Endodermal cell (in vitro differentiated cells): ENCODE data around the gene REN. TPM values are rescaled to one million over a fixed set of nuclear protein-coding genes. Genes with fewer than 3 reads are reported as not detected.
A peak's percentile ranks its signal among the peaks of the same experiment; 100 is the strongest.

Experiments used
- DNase-seq: peaks from one replicate; pipeline ENCODE4 v3.0.0-alpha.2; 2017
- H3K27ac ChIP-seq: 2 replicates; pipeline ENCODE4 v1.5.1; 2013; ENCODE audit warnings: mild to moderate bottlenecking, low read depth, low read length, moderate library complexity
- H3K27me3 ChIP-seq: 2 replicates; pipeline ENCODE4 v1.6.1; 2013; ENCODE audit warnings: mild to moderate bottlenecking, low read length, moderate library complexity; ENCODE audit not compliant: insufficient read depth, control insufficient read depth, poor library complexity, severe bottlenecking
- H3K36me3 ChIP-seq: 2 replicates; pipeline ENCODE4 v1.7.0; 2013; ENCODE audit warnings: mild to moderate bottlenecking, low read length, moderate library complexity; ENCODE audit not compliant: control insufficient read depth, insufficient read depth
- H3K4me1 ChIP-seq: one replicate; pipeline ENCODE4 v1.7.0; 2013; ENCODE audit warnings: low read length; ENCODE audit not compliant: control insufficient read depth, insufficient read depth
- H3K4me3 ChIP-seq: 2 replicates; pipeline ENCODE4 v1.5.1; 2013; ENCODE audit warnings: mild to moderate bottlenecking, low read length, moderate library complexity
- H3K9ac ChIP-seq: 2 replicates; pipeline ENCODE4 v1.6.1; 2013; ENCODE audit warnings: mild to moderate bottlenecking, low read length, moderate library complexity; ENCODE audit not compliant: poor library complexity, severe bottlenecking; ENCODE audit errors: extremely low read depth
- H3K9me3 ChIP-seq: 2 replicates; pipeline ENCODE4 v1.6.1; 2013; ENCODE audit warnings: mild to moderate bottlenecking, low read length, moderate library complexity; ENCODE audit not compliant: control insufficient read depth
- H3K27ac Mint-ChIP-seq: 2 replicates; pipeline ENCODE4 v1.8.0; 2020; ENCODE audit warnings: mixed read lengths
- H3K27me3 Mint-ChIP-seq: 2 replicates; pipeline ENCODE4 v1.8.0; 2021; ENCODE audit warnings: mild to moderate bottlenecking, mixed read lengths; ENCODE audit not compliant: insufficient read depth
- H3K36me3 Mint-ChIP-seq: 2 replicates; pipeline ENCODE4 v1.8.0; 2020; ENCODE audit warnings: low read depth, mixed read lengths
- H3K4me1 Mint-ChIP-seq: 2 replicates; pipeline ENCODE4 v1.8.0; 2020; ENCODE audit warnings: mixed read lengths
- H3K4me3 Mint-ChIP-seq: 2 replicates; pipeline ENCODE4 v1.8.0; 2020; ENCODE audit warnings: mild to moderate bottlenecking, moderate library complexity, mixed read lengths
- H3K9me3 Mint-ChIP-seq: 2 replicates; pipeline ENCODE4 v1.8.0; 2020; ENCODE audit warnings: mild to moderate bottlenecking, mixed read lengths
- WGBS, 2 experiments: methylation state at CpG; one replicate each; pipeline versions ENCODE4 v1.1.5 to v1.1.7; 2013; ENCODE audit warnings: missing lambda C conversion rate in 2 of 2, mixed read lengths in 1 of 2; ENCODE audit not compliant: insufficient coverage in 1 of 2, insufficient read length in 1 of 2; 5-methylcytosine and 5-hydroxymethylcytosine counted together
- total RNA-seq, 2 donors: library from RNA; stranded (reverse); fragmentation: NEBNext Ultra II Directional in 1 of 2; extraction: Animal tissue kit (Norgen Biotek cat#: 25700) in 1 of 2; gene quantifications; 2 replicates in 1 of 2; 3 replicates in 1 of 2; pipeline ENCODE4 v1.2.1, GENCODE V29; 2021
- TF ChIP-seq, protein P1 (sequence below): fragments of 200-600 bp; sonication (generic); conservative IDR thresholded peaks from 2 replicates; pipeline ENCODE4 v1.5.0; 2021; ENCODE audit warnings: antibody characterized with exemption, mild to moderate bottlenecking

The REN gene
- total RNA-seq, 2 donors from 2014 or later: not detected

GRCh38 chr1:204147406-204148383 lies 18.4 kb downstream of the REN start:
- WGBS, 2 experiments: 74 to 75% methylated on average over 9 to 13 of the region's 13 CpGs
- Mint-ChIP-seq H3K27me3 (peaks cover 27% of the 10 kb centered on the region), H3K9me3 (no peaks in the 10 kb centered on the region), H3K36me3 (no peaks in the 10 kb centered on the region), H3K27ac (peak overlapping the region; percentile 53), H3K4me3 (no peak overlapping the region), H3K4me1 (peaks cover 18% of the 10 kb centered on the region)
- Histone ChIP-seq H3K27ac (no peak overlapping the region), H3K9me3 (no peaks in the 10 kb centered on the region), H3K36me3 (no peaks in the 10 kb centered on the region), H3K4me3 (no peak overlapping the region), H3K27me3 (peaks cover 38% of the 10 kb centered on the region), H3K4me1 (no peaks in the 10 kb centered on the region), H3K9ac (no peak overlapping the region)
- peak; percentile 58 for DNase-seq
- TF ChIP-seq, protein P1, sequence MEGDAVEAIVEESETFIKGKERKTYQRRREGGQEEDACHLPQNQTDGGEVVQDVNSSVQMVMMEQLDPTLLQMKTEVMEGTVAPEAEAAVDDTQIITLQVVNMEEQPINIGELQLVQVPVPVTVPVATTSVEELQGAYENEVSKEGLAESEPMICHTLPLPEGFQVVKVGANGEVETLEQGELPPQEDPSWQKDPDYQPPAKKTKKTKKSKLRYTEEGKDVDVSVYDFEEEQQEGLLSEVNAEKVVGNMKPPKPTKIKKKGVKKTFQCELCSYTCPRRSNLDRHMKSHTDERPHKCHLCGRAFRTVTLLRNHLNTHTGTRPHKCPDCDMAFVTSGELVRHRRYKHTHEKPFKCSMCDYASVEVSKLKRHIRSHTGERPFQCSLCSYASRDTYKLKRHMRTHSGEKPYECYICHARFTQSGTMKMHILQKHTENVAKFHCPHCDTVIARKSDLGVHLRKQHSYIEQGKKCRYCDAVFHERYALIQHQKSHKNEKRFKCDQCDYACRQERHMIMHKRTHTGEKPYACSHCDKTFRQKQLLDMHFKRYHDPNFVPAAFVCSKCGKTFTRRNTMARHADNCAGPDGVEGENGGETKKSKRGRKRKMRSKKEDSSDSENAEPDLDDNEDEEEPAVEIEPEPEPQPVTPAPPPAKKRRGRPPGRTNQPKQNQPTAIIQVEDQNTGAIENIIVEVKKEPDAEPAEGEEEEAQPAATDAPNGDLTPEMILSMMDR: no peak

GRCh38 chr1:204146965-204147364 lies 19.2 kb downstream of the REN start:
- no peak overlapping the region for H3K27ac ChIP-seq
- no peaks in the 10 kb centered on the region for H3K36me3 Mint-ChIP-seq
- H3K9me3 Mint-ChIP-seq: no peaks in the 10 kb centered on the region
- peaks cover 37% of the 10 kb centered on the region for H3K27me3 ChIP-seq
- H3K4me3 Mint-ChIP-seq: no peak overlapping the region
- no peaks in the 10 kb centered on the region for H3K4me1 ChIP-seq
- H3K4me1 Mint-ChIP-seq: peaks cover 18% of the 10 kb centered on the region
- H3K4me3 ChIP-seq: no peak overlapping the region
- no peaks in the 10 kb centered on the region for H3K9me3 ChIP-seq
- peaks cover 21% of the 10 kb centered on the region for H3K27me3 Mint-ChIP-seq
- TF ChIP-seq, protein P1: no peak
- H3K27ac Mint-ChIP-seq: no peak overlapping the region
- DNase-seq: no peak
- no peak overlapping the region for H3K9ac ChIP-seq
- H3K36me3 ChIP-seq: no peaks in the 10 kb centered on the region
- WGBS, 2 experiments: 90 to 91% methylated on average over 2 to 7 of the region's 7 CpGs

DNA sequence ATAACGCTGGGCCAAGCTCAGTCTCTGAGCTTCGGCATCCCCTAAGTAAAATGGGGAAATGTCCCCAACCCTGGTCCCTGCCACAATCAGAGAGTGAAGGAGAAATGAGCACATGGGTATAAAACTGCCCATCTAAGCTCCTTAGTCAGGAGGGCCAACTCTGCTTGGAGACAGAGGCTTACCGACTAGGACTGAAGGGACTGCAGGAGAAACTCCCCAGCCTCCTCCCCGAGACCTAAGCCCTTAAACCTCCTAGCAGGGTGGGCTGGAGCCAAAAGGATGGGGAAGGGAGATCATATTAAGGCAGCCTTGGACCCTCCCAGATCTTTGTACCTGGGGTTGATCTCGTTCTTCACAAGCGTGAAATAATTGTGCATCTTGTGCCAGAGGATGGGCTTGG lies 19.8 kb downstream of the REN start:
- Histone ChIP-seq H3K4me1 (no peaks in the 10 kb centered on the region), H3K4me3 (no peak overlapping the region), H3K9ac (no peak overlapping the region), H3K36me3 (no peaks in the 10 kb centered on the region), H3K9me3 (no peaks in the 10 kb centered on the region), H3K27me3 (peaks cover 34% of the 10 kb centered on the region), H3K27ac (no peak overlapping the region)
- Mint-ChIP-seq H3K27ac (no peak overlapping the region), H3K4me1 (peaks cover 18% of the 10 kb centered on the region), H3K4me3 (no peak overlapping the region), H3K27me3 (peaks cover 21% of the 10 kb centered on the region), H3K9me3 (no peaks in the 10 kb centered on the region), H3K36me3 (no peaks in the 10 kb centered on the region)
- 95 to 96% methylated on average over 4 to 6 of the region's 6 CpGs for WGBS, 2 experiments
- TF ChIP-seq, protein P1: no peak
- DNase-seq: no peak
